ENCODE data around the gene MEGF10.
A peak's percentile ranks its signal among the peaks of the same experiment; 100 is the strongest.

Gene MEGF10

DNA sequence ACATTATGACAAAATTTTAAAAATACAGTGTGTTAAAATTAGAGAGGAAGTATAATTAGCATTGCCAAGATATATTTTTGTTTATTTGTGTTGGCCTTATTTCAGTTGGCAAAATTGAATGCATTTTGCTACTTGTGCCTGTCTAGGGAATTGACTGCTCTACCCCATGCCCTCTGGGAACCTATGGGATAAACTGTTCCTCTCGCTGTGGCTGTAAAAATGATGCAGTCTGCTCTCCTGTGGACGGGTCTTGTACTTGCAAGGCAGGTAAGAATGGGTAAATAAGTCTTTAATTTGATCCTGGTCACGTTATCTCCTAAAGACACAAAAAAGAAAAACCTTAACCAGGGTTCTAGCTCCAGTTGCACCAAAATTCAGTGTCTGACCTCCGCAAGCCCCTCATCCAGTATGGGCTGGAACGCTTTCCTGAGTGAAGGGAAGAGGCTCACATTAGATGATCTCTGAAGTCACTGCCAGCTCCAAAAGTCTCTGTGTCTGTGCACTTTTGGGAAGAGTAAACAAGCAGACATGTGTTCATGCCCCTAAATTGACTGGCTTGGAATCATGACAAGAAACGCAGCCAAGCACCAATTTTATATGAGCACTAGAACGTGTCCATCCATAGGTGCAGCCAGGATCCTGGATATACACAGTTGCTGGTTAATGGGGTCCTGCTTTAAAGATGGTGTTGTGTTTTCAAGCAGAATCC lies 128.5 kb downstream of the MEGF10 start:
- peak; percentile 3 for DNase-seq

- DNase-seq = no peak
These were observed 129.2 kb downstream of the MEGF10 start for GRCh38 chr5:127419683-127420257.

DNA sequence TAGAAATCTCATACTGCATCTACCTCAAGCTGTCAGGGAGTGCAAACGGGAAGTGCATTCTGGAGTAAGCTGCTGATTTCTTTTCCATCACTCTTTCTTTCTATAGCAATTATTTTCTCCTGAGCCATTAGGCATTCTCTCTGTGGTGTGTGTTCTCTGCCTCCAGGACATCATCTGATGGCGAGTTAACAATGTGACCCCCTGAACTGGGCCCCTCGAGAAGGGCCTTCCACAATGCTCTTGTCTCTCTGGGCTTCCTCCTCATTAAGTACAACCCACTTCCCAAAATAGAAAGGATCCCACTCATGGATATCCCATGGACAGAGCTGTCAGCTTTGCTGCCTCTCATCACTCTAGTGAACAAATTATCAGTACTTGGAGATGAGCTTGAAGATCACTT lies 130.2 kb downstream of the MEGF10 start:
- DNase-seq = no peak

DNA sequence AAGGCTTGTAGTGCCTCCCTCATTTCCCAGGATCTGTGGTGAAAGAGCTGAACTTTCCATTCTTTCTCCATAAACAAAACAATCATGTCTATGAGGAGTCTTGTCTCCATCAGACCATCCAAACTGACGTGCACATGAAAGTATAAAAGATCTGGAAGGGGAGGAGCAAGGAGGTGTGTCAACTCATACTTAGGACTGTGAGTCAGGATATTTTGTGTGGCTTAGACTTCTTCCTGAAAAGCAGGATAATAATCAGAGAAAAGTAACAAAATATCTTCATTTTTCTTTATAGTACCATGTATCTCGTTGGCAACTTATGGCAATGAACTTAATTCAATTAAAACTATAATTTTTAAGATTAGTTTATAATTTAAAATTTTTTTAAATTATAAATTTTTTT lies 130.9 kb downstream of the MEGF10 start:
- no peak for DNase-seq

- no peak for DNase-seq
These were observed 132.7 kb downstream of the MEGF10 start for GRCh38 chr5:127423173-127423798.

DNA sequence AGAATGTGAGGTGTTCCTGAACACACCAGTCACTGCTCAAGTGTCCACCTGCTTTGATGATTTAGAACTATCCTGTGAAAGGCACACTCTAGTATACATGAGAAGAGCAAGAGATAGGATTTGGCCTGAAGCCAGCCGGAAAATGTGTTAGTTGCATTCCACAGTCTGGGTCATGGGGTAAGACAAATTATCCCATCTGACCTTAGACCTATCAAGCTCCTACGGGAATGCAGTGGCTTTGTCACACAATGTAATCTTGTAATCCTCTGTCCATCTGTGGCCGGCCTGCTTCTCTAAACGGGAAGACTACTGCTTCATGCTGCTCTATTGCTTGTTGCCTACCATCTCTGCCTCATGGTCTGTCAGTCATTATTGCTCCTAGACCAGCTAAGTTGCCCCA lies 134.4 kb downstream of the MEGF10 start:
- no peak for DNase-seq

- DNase-seq = no peak
These were observed 135.3 kb downstream of the MEGF10 start for GRCh38 chr5:127425868-127426267.

DNA sequence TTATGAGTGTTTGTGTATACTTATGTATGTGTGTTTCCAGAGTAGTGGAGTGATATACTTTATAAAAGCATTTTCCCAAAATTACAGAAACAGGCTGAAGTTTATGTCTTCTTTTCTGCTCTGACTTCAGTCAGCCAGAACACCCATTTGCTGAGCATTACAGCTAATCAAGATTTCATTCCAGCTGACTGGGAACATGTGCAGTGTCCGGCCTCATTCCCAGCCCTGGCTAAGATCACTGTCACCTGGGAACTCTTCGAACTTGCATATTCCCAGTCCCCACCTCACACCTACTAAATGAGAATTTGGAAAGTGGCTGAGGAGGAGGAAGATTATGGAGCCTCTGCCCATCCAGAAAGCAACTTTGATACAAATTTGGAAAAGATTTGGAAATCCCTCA lies 136.1 kb downstream of the MEGF10 start:
- no peak for DNase-seq

DNA sequence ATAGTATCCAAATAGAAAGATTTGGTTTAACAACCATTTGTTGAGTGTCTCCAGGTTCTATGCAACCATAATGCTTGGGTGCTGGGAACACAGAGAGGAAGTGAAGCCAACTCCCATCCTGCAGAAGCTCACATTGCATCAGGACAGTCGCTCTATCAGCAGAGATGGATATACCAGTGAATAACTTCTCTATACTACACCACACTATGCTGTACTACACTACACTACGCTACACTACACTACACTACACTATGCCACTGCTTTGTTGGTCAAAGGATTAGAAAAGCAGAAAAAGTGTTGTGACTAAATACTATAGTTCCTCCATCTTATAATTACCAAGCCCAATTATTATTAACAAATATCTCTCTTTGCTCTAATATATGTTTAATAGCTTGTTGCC lies 137.7 kb downstream of the MEGF10 start:
- no peak for DNase-seq

DNA sequence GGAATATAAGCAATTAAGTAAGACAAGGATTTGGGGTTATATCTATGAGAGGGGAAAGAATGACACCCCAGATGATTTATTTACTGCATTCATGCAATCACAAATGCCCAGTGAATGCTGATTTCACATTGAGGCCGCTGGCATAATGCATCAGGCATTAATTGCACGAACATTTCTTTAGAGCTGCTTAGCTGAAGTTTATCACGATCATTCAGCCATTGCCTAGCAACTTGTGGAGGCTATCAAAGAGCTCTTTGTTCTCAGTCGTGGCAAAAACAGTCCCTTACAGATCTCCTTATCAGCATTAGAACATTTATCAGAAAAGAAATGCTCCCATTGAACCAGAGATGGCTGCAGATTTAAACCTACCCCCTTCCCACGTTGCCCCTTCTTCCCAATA lies 138.2 kb downstream of the MEGF10 start:
- DNase-seq = no peak

DNA sequence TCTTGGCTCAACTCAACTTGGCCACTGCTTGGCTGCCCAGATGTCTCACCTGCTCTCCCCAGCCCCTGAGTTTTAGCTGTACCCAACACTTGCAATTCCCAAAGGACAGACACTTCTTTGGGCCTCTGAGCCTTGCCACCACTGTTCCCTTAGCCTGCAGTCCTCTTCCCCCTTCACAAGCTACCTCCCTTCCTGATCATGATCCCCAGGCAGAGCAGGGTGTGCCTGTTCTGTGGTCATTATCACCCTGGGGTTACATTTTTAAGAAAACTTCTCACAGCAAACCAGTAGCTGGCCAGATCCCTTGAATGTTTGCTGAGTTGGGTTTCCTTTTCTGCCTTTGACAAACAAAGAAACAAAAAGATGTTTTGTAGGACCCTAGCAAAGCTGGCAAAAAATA lies 139.3 kb downstream of the MEGF10 start:
- no peak for DNase-seq

DNA sequence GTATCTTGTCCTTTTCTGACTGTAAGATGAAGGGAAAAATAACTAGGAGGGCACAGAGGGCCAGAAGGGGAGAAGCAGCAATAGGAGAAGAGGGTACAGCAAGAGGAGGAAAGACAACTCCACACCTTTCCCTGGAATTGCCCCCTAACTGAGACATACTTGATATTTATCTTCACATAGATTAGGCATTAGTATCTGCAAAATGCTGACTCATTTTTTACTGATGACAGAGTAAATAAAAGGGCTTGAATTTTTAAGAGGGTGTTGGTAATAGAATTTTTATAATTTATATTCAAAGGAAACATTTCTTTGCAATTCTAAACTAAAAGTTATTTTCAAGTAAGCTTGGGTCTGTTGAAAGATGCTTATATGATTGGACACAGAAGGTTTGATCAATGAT lies 140.0 kb downstream of the MEGF10 start:
- no peak for DNase-seq

DNA sequence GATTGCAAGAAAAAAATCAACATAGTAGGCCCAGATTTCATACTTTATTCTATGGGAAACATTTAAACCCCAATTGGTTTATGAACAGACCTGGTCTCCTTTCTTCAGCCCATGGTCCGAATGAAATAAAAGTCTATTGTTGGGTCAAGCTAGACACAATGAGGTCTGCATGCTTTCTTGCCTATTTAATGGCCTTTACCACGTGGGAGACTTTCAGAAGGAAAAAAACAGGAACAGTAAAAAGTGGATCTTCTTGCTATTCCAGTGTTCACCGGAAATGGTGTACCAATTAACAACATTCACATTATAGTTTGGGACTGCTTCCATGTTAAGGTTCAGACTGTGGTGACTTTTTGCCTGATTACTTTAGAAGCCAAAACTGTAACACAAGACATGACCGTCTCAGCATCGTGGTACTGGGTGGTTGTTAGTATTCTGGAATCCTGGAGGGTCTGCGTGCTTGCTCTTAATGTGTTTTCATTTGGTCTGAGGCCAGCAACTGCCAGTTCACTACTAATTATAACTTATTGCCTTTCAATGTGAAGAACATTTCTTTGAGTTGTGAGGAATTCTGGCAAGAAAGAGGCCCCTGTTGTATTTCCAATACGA lies 141.5 kb downstream of the MEGF10 start:
- no peak for DNase-seq

- DNase-seq = no peak
These were observed 142.9 kb downstream of the MEGF10 start for GRCh38 chr5:127433526-127433925.

- no peak for DNase-seq
These were observed 144.0 kb downstream of the MEGF10 start for GRCh38 chr5:127434588-127434987.

DNA sequence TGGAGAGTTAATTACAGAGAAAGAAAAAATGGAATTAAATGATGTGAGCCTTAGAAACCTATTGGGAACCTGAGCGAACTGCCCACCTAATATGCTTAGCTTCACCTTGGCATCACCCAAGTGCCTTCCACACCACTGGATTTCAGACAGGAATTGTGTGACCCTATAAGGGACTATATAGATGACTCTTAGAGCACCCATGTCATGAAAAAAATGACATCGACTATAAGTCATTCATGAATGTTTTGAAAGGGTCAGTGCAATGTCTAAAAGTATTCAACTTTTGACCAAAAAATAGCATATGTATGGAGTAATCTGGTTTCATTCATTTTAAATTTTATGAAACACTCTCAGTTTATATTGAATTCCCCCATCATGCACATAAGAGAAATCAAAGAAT lies 145.2 kb downstream of the MEGF10 start:
- no peak for DNase-seq

DNA sequence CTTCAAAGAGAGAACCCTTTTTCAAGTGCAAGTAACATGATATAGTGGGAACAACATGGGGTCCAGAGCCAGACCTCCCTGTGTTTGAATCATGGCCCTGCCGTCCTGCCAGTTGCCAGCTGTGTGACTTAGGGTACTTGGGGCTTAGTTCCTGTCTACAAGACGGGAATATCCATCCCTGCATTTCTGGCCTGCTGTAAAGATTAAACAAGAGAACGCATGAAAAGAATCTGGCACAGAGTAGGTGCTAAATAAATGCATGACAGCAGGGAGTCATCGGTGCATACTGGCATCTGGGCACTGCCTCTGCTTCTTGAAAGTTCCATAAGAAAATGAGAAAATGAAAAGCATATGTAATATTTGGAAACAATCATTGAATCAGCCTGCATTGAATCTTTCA lies 149.0 kb downstream of the MEGF10 start:
- no peak for DNase-seq

- no peak for DNase-seq
These were observed 150.2 kb downstream of the MEGF10 start for GRCh38 chr5:127440831-127441230.

GRCh38 chr5:127441799-127442484 lies 151.3 kb downstream of the MEGF10 start:
- DNase-seq = no peak

GRCh38 chr5:127444171-127444570 lies 153.6 kb downstream of the MEGF10 start:
- no peak for DNase-seq

DNA sequence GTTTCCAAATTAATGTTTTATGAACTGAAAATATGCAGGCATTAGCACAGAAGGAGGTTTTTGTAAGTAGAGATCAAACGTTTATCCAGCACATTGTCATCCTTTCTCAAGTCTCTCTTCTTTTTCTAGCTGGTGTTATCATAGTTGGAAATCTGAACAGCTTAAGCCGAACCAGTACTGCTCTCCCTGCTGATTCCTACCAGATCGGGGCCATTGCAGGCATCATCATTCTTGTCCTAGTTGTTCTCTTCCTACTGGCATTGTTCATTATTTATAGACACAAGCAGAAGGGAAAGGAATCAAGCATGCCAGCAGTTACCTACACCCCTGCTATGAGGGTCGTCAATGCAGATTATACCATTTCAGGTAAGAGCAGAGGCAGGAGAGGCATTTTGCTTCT lies 154.7 kb downstream of the MEGF10 start:
- no peak for DNase-seq

GRCh38 chr5:127446626-127447025 lies 156.0 kb downstream of the MEGF10 start:
- no peak for DNase-seq

DNA sequence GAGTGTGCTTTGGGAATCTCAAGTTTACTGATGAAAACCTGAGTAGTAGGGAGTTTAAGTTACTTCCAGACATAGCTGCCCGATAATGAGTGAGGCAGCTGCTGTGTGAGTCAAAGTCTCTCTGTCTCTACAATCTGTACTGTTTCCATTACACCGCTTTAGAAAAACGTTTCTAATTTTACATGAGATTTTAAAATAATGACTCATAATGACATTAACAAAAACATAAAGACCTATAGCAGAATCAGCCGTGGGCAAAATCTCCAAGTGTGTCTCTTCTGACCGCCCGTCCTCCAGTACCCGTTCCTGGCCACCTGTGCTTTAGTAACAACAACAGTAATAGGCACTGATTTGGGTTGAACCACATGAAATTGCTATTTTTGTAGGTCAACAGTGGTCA lies 157.2 kb downstream of the MEGF10 start:
- no peak for DNase-seq

DNA sequence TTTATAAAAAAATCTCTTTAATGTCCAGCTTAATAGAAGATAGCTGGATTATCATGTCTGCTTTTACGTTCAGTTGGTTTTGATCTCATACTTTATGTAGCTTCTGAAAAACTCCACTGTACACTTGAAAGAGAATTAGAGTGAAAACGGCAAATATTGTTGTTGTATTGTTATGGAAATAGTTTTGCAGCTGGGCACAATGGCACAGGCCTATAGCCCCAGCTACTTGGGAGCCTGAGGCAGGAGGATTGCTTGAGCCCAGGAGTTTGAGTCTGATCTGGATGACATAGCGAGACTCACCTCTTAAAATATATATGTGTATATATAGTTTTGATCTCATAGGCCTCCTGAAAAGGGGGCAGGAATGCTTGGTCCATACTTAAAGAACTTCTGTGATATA lies 159.4 kb downstream of the MEGF10 start:
- DNase-seq = no peak
